Stimulated activated CD4-positive, alpha-beta T cell treated with anti-CD3 and anti-CD28 coated beads, Interleukin-15, amount 100 ng/mL, for 1 hour (primary cell): ENCODE results near the gene LILRB3.
"Not testable (repeated sequence)": the region's sequence is repeated elsewhere in the genome, so short reads cannot be mapped to it uniquely, and the experiment has no call there.

Source experiments
- DNase-seq, 2 donors: peaks; one replicate each; pipeline ENCODE4 v3.0.0-alpha.2; 2020; ENCODE audit warnings: low read depth in 1 of 2, low spot score in 1 of 2

The LILRB3 gene

GRCh38 chr19:54211235-54211634, 11.6 kb downstream of the LILRB3 start:
- no peak for DNase-seq

GRCh38 chr19:54209811-54210494, 12.9 kb downstream of the LILRB3 start:
- DNase-seq, result no peak

- no peak for DNase-seq
Observed at GRCh38 chr19:54209058-54209810, 13.6 kb downstream of the LILRB3 start.

DNA sequence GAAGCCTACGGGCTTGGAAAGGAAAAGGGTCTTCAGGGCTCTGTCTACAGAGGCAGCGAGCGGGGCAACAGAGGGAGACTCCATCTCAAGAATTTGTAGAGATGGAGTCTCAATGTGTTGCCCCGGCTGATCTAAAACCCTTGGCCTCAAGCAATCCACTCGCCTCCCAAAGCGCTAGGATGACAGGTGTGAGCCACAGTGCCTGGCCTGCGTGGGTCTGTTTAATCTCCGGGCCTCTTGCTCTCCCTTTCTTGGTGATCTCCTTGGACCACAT, 14.1 kb downstream of the LILRB3 start:
- DNase-seq, result no peak

GRCh38 chr19:54207983-54208783, 14.6 kb downstream of the LILRB3 start:
- DNase-seq, result no peak

DNA sequence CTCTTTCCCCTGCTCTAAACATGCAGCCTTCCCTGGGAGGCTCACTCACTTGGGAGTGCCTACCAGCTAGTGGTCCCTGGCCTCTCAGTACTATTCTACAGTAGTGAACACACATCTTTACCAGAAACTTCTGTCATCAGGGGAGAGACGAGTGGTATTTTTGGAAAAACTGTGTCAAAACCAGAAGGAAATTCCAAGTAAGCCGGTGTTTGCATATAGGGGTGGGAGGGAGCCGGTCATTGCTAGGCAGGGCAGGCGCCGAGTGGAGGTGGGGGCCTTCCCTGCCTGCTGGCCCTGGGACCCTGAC, 15.2 kb downstream of the LILRB3 start:
- DNase-seq, result no peak

DNA sequence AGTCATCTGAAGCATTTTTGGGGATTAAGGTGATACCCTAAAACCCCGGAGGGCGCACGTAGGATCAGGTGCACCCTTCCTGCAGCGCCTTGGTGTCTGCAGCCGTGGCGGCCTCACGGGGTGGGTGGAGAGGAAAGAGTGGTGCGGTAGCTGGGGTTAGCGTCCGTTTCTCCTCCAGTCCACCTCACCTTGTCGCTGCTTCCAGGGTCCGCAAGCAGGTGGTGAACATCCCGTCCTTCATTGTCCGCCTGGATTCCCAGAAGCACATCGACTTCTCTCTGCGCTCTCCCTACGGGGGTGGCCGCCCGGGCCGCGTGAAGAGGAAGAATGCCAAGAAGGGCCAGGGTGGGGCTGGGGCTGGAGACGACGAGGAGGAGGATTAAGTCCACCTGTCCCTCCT, 15.6 kb downstream of the LILRB3 start:
- DNase-seq, result not testable (repeated sequence)

DNA sequence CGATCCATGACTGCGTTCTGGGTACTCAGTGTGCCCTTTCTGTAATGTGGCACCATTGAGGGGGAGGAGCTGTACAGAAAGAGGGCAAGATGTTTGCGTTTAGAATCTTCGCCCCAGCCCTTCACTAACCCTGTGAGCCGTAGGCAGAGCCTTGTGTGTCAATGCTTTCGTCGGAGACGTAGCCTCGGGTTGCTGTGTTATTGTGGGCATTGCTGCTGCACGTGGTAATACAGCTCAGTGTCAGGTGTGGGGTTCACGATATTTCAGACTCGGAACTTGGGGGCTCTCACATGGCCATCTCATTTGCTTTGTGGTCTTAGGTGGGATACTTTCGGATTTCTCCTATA, 16.0 kb downstream of the LILRB3 start:
- no peak for DNase-seq

- DNase-seq, result no peak
Observed at GRCh38 chr19:54206030-54206830, 16.6 kb downstream of the LILRB3 start.

DNA sequence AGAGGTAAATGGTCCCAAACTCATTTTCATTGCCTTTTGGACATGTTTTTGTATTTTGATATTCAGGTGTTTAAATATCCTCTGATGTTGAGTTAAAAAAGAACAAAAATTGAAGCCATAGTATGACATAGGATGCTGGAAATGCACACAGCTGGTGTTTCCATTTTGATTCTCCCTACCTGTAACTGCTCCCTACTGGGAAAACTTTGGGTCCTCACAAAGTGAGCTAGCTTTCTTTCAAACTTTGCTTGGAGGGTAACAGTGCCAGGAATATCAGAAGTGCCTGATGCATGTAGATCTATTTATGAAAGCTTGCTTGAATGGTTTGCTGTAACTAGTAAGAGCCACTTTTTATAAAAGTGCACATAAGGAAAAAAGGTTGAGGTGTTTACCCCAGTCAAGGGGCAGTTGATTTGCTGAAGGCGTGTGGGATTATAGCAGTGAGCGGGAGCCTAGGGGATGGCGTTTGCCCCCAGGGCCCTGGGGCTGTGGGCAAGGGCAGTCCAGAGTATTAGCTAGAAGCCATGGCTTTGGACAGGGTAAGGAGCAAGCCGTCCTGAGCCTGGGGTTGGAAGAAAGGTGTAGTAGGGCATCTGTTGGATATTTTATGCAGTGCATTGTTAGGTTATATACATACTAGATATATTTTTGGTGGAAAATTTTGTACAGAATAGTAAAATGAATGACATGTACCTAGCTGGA, 17.9 kb downstream of the LILRB3 start:
- no peak for DNase-seq

DNA sequence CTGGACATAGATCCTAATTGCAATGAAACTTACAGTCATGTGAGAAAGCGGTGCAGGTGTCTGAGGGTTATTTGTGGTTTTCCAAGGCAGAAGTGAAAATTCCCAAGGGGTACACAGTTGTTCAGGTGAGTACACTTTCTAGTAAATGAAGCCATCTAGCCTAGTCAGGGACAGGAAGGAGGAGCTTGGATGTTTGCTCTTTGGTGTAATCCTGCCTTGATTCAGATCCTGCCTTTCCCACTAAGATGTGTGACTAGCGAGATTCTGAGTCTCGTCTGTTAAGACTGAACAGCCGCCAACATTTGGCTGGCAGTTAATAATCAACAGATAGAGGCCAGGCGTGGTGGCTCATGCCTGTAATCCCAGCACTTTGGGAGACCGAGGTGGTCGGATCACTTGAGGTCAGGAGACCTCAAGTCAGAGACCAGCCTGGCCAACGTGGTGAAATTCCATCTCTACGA, 19.6 kb downstream of the LILRB3 start:
- no peak for DNase-seq

DNA sequence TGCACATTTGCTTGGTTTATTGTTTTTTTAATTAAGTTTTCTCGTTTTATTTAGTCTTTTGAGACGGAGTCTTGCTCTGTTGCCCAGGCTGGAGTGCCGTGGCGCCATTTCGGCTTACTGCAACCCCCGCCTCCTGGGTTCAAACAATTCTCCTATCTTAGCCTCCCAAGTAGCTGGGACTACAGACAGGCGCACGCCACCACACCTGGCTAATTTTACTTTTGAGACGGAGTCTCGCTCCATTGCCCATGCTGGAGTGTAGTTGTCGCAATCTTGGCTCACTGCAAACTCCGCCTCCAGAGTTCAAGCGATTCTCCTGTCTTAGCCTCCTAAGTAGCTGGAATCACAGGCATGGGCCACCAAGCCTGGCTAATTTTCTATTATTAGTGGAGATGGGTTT, 20.8 kb downstream of the LILRB3 start:
- no peak for DNase-seq

- DNase-seq, result no peak
Observed at GRCh38 chr19:54201172-54201701, 21.6 kb downstream of the LILRB3 start.

GRCh38 chr19:54199401-54199800, 23.4 kb downstream of the LILRB3 start:
- no peak for DNase-seq

DNA sequence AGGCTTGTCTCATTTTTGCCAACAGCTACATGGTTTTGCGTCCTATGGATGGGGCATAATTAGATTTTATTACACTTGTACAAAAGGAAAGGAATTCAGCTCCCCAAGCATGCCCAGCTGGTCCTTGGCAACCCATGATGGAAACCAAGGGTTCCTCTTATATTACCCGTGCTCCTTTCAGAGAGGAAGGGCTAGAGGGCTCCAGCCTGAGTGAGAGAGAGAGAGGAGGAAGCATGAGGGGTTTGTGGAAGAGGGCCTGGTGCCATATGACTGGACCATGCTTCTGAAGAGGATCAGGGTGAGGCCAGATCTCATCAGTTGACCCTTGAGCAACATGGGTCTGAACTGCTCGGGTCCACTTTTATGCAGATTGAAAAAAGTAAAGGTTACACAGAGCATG, 25.7 kb downstream of the LILRB3 start:
- DNase-seq, result no peak

DNA sequence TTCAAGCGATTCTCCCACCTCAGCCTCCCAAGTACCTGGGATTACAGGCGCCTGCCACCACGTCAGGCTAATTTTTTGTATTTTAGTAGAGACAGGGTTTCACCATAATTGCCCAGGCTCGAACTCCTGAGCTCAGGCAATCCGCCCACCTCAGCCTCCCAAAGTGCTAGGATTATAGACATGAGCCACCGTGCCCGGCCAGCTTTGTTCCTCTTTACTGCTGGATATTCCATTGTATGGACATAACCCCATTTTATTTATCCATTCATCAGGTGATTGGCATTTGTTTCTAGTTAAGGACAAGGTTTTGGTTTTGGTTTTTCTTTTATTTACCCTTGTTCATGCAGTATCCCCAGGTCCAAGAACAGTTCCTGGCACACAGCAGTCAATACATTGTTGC, 26.3 kb downstream of the LILRB3 start:
- no peak for DNase-seq

DNA sequence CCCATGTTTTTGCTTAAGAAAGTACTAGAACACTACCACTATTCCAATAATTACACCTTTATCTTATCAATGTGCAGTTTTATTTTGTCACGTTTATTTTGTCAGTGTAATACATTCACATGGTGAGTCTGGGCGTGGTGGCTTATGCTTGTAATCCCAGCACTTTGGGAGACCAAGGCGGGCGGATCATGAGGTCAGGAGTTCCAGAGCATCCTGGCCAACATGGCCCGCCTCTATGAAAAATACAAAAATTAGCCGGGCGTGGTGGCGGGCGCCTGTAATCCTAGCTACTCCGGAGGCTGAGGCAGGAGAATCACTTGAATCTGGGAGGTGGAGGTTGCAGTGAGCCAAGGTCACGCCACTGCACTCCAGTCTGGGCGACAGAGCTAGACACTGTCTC, 28.3 kb downstream of the LILRB3 start:
- DNase-seq, result not testable (repeated sequence)

DNA sequence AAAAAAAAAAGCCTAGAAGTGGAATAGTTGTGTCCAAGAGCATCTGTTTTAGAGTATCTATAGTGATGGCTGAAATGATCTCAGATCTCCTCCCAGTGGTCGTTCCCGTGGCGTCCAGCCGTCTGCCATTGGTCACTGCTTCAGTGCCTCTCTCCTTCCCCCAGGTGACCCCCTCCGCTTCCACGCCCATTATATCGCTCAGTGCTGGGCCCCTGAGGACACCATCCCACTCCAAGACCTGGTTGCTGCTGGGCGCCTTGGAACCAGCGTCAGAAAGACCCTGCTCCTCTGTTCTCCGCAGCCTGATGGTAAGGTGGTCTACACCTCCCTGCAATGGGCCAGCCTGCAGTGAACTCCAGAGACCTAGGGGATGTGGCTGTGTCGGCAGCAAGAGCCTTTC, 29.8 kb downstream of the LILRB3 start:
- DNase-seq, result no peak

DNA sequence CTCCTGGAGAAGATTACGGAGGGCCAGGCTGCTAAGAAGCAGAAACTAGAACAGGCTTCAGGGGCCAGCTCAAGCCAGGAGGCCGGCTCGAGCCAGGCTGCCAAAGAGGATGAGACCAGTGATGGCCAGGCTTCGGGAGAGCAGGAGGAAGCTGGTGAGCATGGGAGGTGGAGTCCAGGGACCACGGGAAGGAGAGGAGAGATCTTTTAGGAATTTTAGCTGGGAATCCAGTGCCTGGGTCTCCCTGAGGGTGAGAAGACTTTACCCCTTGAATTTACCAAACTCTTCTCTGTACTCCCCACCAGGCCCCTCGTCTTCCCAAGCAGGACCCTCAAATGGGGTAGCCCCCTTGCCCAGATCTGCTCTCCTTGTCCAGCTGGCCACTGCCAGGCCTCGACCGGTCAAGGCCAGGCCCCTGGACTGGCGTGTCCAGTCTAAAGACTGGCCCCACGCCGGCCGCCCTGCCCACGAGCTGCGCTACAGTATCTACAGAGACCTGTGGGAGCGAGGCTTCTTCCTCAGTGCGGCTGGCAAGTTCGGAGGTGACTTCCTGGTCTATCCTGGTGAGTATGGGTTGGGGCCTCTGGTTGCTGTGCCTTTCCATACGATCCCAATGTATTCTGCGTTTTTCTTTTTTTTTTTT, 30.9 kb downstream of the LILRB3 start:
- DNase-seq, result no peak
